H1 (cell line): ENCODE results near the gene PAX8. TPM values are rescaled to one million over a fixed set of nuclear protein-coding genes. Genes with fewer than 3 reads are reported as not detected.

ENCODE experiments used
- CTCF ChIA-PET: fragments of 300-600 bp; sonication (Branson Sonifier 250); formaldehyde crosslinking; loops from one replicate; lab custom pipeline; 2021; ENCODE audit not compliant: partially characterized antibody; lab: Charles Lee
- POLR2A ChIA-PET: fragments of 300-600 bp; sonication (Branson Sonifier 250); formaldehyde crosslinking; loops from one replicate; lab custom pipeline; 2021; ENCODE audit warnings: inconsistent platforms; ENCODE audit not compliant: partially characterized antibody; lab: Charles Lee
- DNase-seq, 2 experiments: peaks; one replicate each; pipeline versions ENCODE4 v3.0.0 to v3.0.0-alpha.2; 2010 to 2022; ENCODE audit warnings: low spot score in 2 of 2, low read depth in 1 of 2, mixed read lengths in 1 of 2
- FAIRE-seq: peaks from 2 replicates; lab custom pipeline; 2011; peaks lifted over from hg19 to GRCh38; lab: Jason Lieb, UNC
- H2AFZ ChIP-seq: 2 replicates; pipeline ENCODE4 v1.8.1; 2012; ENCODE audit warnings: low read length, inconsistent platforms
- H2AK5ac ChIP-seq: 2 replicates; pipeline ENCODE4 v1.6.1; 2013; ENCODE audit warnings: low read depth, low read length
- H2BK120ac ChIP-seq: replicated peaks from 2 replicates; pipeline ENCODE3; 2013; ENCODE audit warnings: low read depth, low read length, inconsistent platforms
- H2BK12ac ChIP-seq: 2 replicates; pipeline ENCODE4 v1.6.1; 2013; ENCODE audit warnings: low read depth, low read length
- H2BK15ac ChIP-seq: 2 replicates; pipeline ENCODE4 v1.6.1; 2013; ENCODE audit warnings: low read length
- H2BK20ac ChIP-seq: 2 replicates; pipeline ENCODE4 v1.6.1; 2013; ENCODE audit warnings: low read length
- H2BK5ac ChIP-seq: 2 replicates; pipeline ENCODE4 v1.6.1; 2013; ENCODE audit warnings: low read depth, low read length
- H3K14ac ChIP-seq: 2 replicates; pipeline ENCODE4 v1.6.1; 2013; ENCODE audit warnings: inconsistent platforms; ENCODE audit not compliant: insufficient read length
- H3K18ac ChIP-seq: 2 replicates; pipeline ENCODE4 v1.6.1; 2013; ENCODE audit warnings: low read length; ENCODE audit errors: extremely low read depth
- H3K23ac ChIP-seq: 2 replicates; pipeline ENCODE4 v1.6.1; 2013; ENCODE audit warnings: inconsistent platforms; ENCODE audit not compliant: insufficient read length
- H3K23me2 ChIP-seq: 2 replicates; pipeline ENCODE4 v1.6.1; 2013; ENCODE audit warnings: low read depth, low read length
- H3K27ac ChIP-seq: 2 replicates; pipeline ENCODE4 v1.6.1; 2011; ENCODE audit warnings: low read depth, low read length, inconsistent platforms
- H3K27me3 ChIP-seq, 4 experiments: replicated peaks in 1 of 4; 1 replicate in 1 of 4; 2 replicates in 3 of 4; pipeline versions ENCODE4 v1.6.1 to v1.8.1; 2011 to 2013; ENCODE audit warnings: low read length in 3 of 4, mild to moderate bottlenecking in 3 of 4, inconsistent platforms in 2 of 4, mixed read lengths in 2 of 4, moderate library complexity in 1 of 4; ENCODE audit not compliant: control insufficient read depth in 3 of 4, insufficient read depth in 3 of 4; ENCODE audit errors: extremely low read depth in 1 of 4
- H3K36me3 ChIP-seq, 4 experiments: 2 replicates each; pipeline versions ENCODE4 v1.6.1 to v1.8.1; 2011 to 2013; ENCODE audit warnings: mild to moderate bottlenecking in 4 of 4, low read length in 3 of 4, moderate library complexity in 2 of 4, control low read depth in 1 of 4, inconsistent platforms in 1 of 4; ENCODE audit not compliant: insufficient read depth in 4 of 4, control insufficient read depth in 2 of 4
- H3K4ac ChIP-seq: replicated peaks from 2 replicates; pipeline ENCODE3; 2013; ENCODE audit warnings: low read length, low read depth, mixed read lengths, inconsistent platforms; ENCODE audit not compliant: insufficient read length
- H3K4me1 ChIP-seq, 4 experiments: replicated peaks in 1 of 4; 1 replicate in 1 of 4; 2 replicates in 3 of 4; pipeline versions ENCODE4 v1.6.1 to v1.8.1; 2011 to 2013; ENCODE audit warnings: low read length in 3 of 4, inconsistent platforms in 2 of 4, mixed read lengths in 1 of 4; ENCODE audit not compliant: insufficient read depth in 4 of 4, control insufficient read depth in 3 of 4
- H3K4me2 ChIP-seq, 2 experiments: 2 replicates each; pipeline versions ENCODE4 v1.6.1 to v1.8.1; 2011 to 2013; ENCODE audit warnings: low read depth in 2 of 2, low read length in 2 of 2, control low read depth in 1 of 2, inconsistent platforms in 1 of 2, mild to moderate bottlenecking in 1 of 2; ENCODE audit not compliant: insufficient read depth in 1 of 2
- H3K4me3 ChIP-seq, 4 experiments: fragments of 200-600, 300-600 bp in 1 of 4; sonication (generic), shearing (Covaris generic), sonication (Bioruptor Twin) in 1 of 4; 2 replicates each; pipeline versions ENCODE4 v1.5.1 to v1.8.1; 2011 to 2016; ENCODE audit warnings: low read length in 4 of 4, low read depth in 3 of 4, control low read depth in 2 of 4, inconsistent platforms in 2 of 4, mild to moderate bottlenecking in 2 of 4, mixed read lengths in 1 of 4, moderate library complexity in 1 of 4; ENCODE audit not compliant: insufficient read depth in 2 of 4; ENCODE audit errors: extremely low read depth in 1 of 4
- H3K56ac ChIP-seq: replicated peaks from 2 replicates; pipeline ENCODE3; 2013; ENCODE audit warnings: low read depth, mild to moderate bottlenecking, mixed read lengths, low read length, inconsistent platforms; ENCODE audit not compliant: insufficient read length
- H3K79me1 ChIP-seq: 2 replicates; pipeline ENCODE4 v1.6.1; 2013; ENCODE audit warnings: low read depth, low read length, control low read depth
- H3K79me2 ChIP-seq, 2 experiments: 2 replicates each; pipeline versions ENCODE4 v1.6.1 to v1.8.1; 2012 to 2013; ENCODE audit warnings: low read length in 2 of 2, mild to moderate bottlenecking in 2 of 2, inconsistent platforms in 1 of 2; ENCODE audit not compliant: insufficient read depth in 2 of 2, control insufficient read depth in 1 of 2
- H3K9ac ChIP-seq, 4 experiments: replicated peaks in 1 of 4; 1 replicate in 1 of 4; 2 replicates in 3 of 4; pipeline versions ENCODE4 v1.6.1 to v1.8.1; 2011 to 2013; ENCODE audit warnings: low read depth in 3 of 4, low read length in 3 of 4, control low read depth in 2 of 4, mild to moderate bottlenecking in 2 of 4, moderate library complexity in 2 of 4, inconsistent platforms in 1 of 4; ENCODE audit errors: extremely low read depth in 1 of 4
- H3K9me3 ChIP-seq, 2 experiments: 2 replicates each; pipeline versions ENCODE4 v1.6.1 to v1.8.1; 2012 to 2013; ENCODE audit warnings: mild to moderate bottlenecking in 2 of 2, moderate library complexity in 2 of 2, control low read depth in 1 of 2, inconsistent platforms in 1 of 2, low read depth in 1 of 2, low read length in 1 of 2, mixed read lengths in 1 of 2; ENCODE audit not compliant: insufficient read depth in 2 of 2
- H4K20me1 ChIP-seq, 2 experiments: replicated peaks in 1 of 2; 2 replicates each; pipeline versions ENCODE3 to v1.8.1; 2011 to 2013; ENCODE audit warnings: inconsistent platforms in 2 of 2, low read length in 2 of 2, mild to moderate bottlenecking in 1 of 2; ENCODE audit not compliant: insufficient read depth in 2 of 2, control insufficient read depth in 1 of 2
- H4K5ac ChIP-seq: 2 replicates; pipeline ENCODE4 v1.6.1; 2013; ENCODE audit warnings: low read length, low read depth, mixed read lengths, inconsistent platforms; ENCODE audit not compliant: insufficient read length
- H4K8ac ChIP-seq: 2 replicates; pipeline ENCODE4 v1.8.0; 2013; ENCODE audit warnings: mild to moderate bottlenecking, moderate library complexity, low read length, inconsistent platforms; ENCODE audit not compliant: insufficient read depth; ENCODE audit errors: extremely low read depth
- H4K91ac ChIP-seq: replicated peaks from 2 replicates; pipeline ENCODE3; 2013; ENCODE audit warnings: low read length, mixed read lengths, inconsistent platforms; ENCODE audit not compliant: insufficient read length
- KDM1A ChIP-seq: fragments of 200-600, 300-600 bp; sonication (generic); IDR thresholded peaks from 2 replicates; pipeline ENCODE4 v1.7.1; 2016; ENCODE audit warnings: mild to moderate bottlenecking, low read length, borderline replicate concordance
- POLR2AphosphoS5 ChIP-seq: IDR thresholded peaks from 2 replicates; pipeline ENCODE4 v1.6.1; 2011; ENCODE audit warnings: low read depth, low read length
- RAD21 ChIP-seq, 2 experiments: IDR thresholded peaks in 1 of 2; conservative IDR thresholded peaks in 1 of 2; 2 replicates each; pipeline ENCODE4 v1.6.1; 2011; ENCODE audit warnings: low read depth in 2 of 2, low read length in 2 of 2, improper control_type of control experiment in 1 of 2, inconsistent platforms in 1 of 2, mild to moderate bottlenecking in 1 of 2, moderate library complexity in 1 of 2
- SAP30 ChIP-seq: fragments of 300-600 bp; sonication (generic); IDR thresholded peaks from 2 replicates; pipeline ENCODE4 v1.7.1; 2012; ENCODE audit warnings: low read length, moderate library complexity, mild to moderate bottlenecking, inconsistent platforms; ENCODE audit not compliant: insufficient read depth, insufficient replicate concordance
- SRF ChIP-seq: IDR thresholded peaks from 2 replicates; pipeline ENCODE4 v1.6.1; 2011; ENCODE audit warnings: mild to moderate bottlenecking, low read depth, low read length, moderate library complexity
- YY1 ChIP-seq: IDR thresholded peaks from 2 replicates; pipeline ENCODE4 v1.6.1; 2011; ENCODE audit warnings: low read depth, mild to moderate bottlenecking, low read length
- ZNF274 ChIP-seq: IDR thresholded peaks from 2 replicates; pipeline ENCODE4 v1.7.0; 2012; ENCODE audit warnings: low read length, borderline replicate concordance; ENCODE audit errors: extremely low read depth
- WGBS, 2 experiments: shearing (Covaris generic) in 1 of 2; methylation state at CpG; one replicate each; pipeline versions ENCODE4 v1.1.6 to v1.1.7; 2013 to 2015; ENCODE audit warnings: low lambda C conversion rate in 2 of 2, mixed read lengths in 2 of 2, inconsistent platforms in 1 of 2, low coverage in 1 of 2, missing lambda C conversion rate in 1 of 2; ENCODE audit not compliant: insufficient replicate concordance in 2 of 2, insufficient coverage in 1 of 2, insufficient read length in 1 of 2; ENCODE audit errors: extremely low coverage in 1 of 2, missing lambda C conversion rate in 1 of 2; 5-methylcytosine and 5-hydroxymethylcytosine counted together
- polyA plus RNA-seq, 7 experiments: library from polyadenylated mRNA; depleted of rRNA in 3 of 7; stranded (reverse) in 5 of 7; unstranded in 2 of 7; fragments of >200 nt in 5 of 7; fragments of 200-250 nt in 2 of 7; gene quantifications; 1 replicate in 5 of 7; 2 replicates in 1 of 7; 4 replicates in 1 of 7; pipeline versions ENCODE4 v1.2.1 to v1.2.3, GENCODE V29; 2011 to 2013; ENCODE audit warnings: missing spikeins in 2 of 7, mixed read lengths in 2 of 7
- total RNA-seq: library from RNA; stranded (reverse); fragmentation: NEBNext Ultra II Directional; extraction: Animal tissue kit (Norgen Biotek cat#: 25700); gene quantifications from 2 replicates; pipeline ENCODE4 v1.2.1, GENCODE V29; 2021
- TF ChIP-seq, protein P1 (sequence below): IDR thresholded peaks from 2 replicates; pipeline ENCODE4 v1.6.1; 2012; ENCODE audit warnings: inconsistent platforms

Gene PAX8
- total and polyA plus RNA-seq, 2 of the 8 experiments (the other 6 are each of a cell fraction or from before 2014, with no cell fraction given), result 0.02 TPM; not detected in 1

DNA sequence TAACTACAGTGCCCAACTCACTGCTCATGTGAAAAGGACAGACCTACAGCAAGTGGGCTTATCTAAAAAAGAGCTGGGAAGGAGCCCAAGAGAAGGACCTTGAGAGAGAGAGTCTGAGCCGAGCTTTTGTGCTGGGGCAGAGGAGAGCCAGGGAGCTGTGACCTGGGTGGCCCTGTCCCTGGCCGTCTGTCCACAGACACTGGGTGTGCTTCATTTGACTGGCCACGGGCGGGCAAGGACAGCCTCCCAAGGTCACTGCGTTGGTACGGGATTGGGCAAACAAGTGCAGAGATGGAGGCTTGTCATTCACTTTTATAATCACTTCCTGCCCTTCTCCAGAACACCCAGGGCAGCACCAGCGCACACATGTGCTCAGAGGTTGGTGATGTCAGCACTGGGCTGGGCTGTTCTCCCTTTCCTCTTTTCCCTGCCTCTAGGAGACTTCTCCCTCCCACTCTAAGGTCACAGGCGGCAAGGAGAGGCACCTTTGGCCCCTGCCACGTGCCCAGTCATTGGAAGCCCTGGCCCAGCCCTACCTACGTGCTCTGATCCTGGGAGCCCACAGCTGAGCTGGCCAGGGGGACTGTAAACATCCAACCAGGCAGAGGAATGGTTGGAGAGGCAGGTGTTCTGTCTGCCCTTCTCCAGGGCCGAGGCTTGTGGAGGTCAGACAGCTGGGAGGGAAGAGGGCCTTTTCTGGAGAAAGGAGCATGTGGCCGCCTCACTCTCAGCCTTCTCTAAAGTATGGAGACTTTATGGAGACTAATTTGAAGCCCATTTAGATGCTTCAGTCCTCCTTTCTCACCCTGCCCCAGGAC lies 111.4 kb downstream of the PAX8 start:
- WGBS, 2 experiments, result 90% methylated on average over 12 of the region's 12 CpGs; no CpG with 5 or more reads in 1 of the 2 experiments
- Histone ChIP-seq H3K23me2 (no peaks in the 10 kb centered on the region), H4K8ac (no peak overlapping the region), H3K9ac (no peak overlapping the region), H4K5ac (no peak overlapping the region), H4K20me1 (no peaks in the 10 kb centered on the region), H3K14ac (no peak overlapping the region), H3K79me1 (no peaks in the 10 kb centered on the region), H3K79me2 (no peaks in the 10 kb centered on the region), H3K56ac (no peak overlapping the region), H4K91ac (peak overlapping the region; percentile 0), H2BK120ac (no peak overlapping the region), H3K4me2 (no peak overlapping the region), H3K23ac (no peak overlapping the region), H2BK12ac (no peak overlapping the region), H2AFZ (no peak overlapping the region), H3K27ac (no peak overlapping the region), H3K4ac (no peak overlapping the region), H2BK20ac (no peak overlapping the region), H3K27me3 (peaks cover 0 to 4% (median 3%) of the 10 kb centered on the region in 4 experiments; a peak in 1 of 7 replicates), H3K36me3 (no peaks in the 10 kb centered on the region), H3K4me3 (no peak overlapping the region), H2AK5ac (no peak overlapping the region), H3K9me3 (no peaks in the 10 kb centered on the region), H2BK15ac (no peak overlapping the region), H3K18ac (no peak overlapping the region), H3K4me1 (peaks cover 0 to 4% (median 0%) of the 10 kb centered on the region in 4 experiments; a peak in 2 of 7 replicates), H2BK5ac (no peak overlapping the region)
- FAIRE-seq (no peak), DNase-seq (peak in 1 of 2 experiments; percentile 31)
- no peak for TF ChIP-seq KDM1A
- TF ChIP-seq POLR2AphosphoS5, result no peak
- TF ChIP-seq SRF, result no peak
- TF ChIP-seq, protein P1, sequence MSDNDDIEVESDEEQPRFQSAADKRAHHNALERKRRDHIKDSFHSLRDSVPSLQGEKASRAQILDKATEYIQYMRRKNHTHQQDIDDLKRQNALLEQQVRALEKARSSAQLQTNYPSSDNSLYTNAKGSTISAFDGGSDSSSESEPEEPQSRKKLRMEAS, result no peak
- TF ChIP-seq RAD21 (IDR thresholded peaks at IDR 0.05 in 1 of 2, conservative IDR thresholded peaks at IDR 0.05 in 1 of 2; ENCODE audit: low read depth in 2 of 2, low read length in 2 of 2), result no peak
- no peak for TF ChIP-seq ZNF274
- TF ChIP-seq SAP30, result no peak
- TF ChIP-seq YY1, result no peak
- POLR2A ChIA-PET, result no interaction called here
- CTCF ChIA-PET, result interaction anchor here (0.6 to 8.4 kb wide), 6 partner anchors 8 to 1349 kb away, joined by 3 to 85 read pairs (median 12); partner anchors contain the start of gene PSD4
